ENCODE measurements around the gene ZNF219. TPM values are rescaled to one million over a fixed set of nuclear protein-coding genes. Genes with fewer than 3 reads are reported as not detected.
A peak's percentile ranks its signal among the peaks of the same experiment; 100 is the strongest.
"Not testable (repeated sequence)": the region's sequence is repeated elsewhere in the genome, so short reads cannot be mapped to it uniquely, and the experiment has no call there.

ZNF219 gene
- total RNA-seq, 1 donor from 2014 or later = 143 TPM

DNA sequence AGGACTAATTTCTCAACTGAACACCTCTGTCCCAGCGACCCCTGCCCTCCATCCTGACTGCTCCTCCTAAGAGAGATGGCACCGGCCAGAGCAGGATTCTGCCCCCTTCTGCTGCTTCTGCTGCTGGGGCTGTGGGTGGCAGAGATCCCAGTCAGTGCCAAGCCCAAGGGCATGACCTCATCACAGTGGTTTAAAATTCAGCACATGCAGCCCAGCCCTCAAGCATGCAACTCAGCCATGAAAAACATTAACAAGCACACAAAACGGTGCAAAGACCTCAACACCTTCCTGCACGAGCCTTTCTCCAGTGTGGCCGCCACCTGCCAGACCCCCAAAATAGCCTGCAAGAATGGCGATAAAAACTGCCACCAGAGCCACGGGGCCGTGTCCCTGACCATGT lies 55.5 kb downstream of the ZNF219 start:
- DNase-seq (ENCODE audit: low read depth, low spot score) = no peak
- Mint-ChIP-seq H3K9me3 (no peaks in the 10 kb centered on the region), H3K36me3 (ENCODE audit: low read depth) (no peaks in the 10 kb centered on the region), H3K27me3 (ENCODE audit: low read depth) (peaks cover 32% of the 10 kb centered on the region), H3K27ac (ENCODE audit: unreplicated experiment) (no peak overlapping the region), H3K4me3 (no peak overlapping the region), H3K4me1 (peaks cover 7% of the 10 kb centered on the region)
- TF ChIP-seq, protein P1, sequence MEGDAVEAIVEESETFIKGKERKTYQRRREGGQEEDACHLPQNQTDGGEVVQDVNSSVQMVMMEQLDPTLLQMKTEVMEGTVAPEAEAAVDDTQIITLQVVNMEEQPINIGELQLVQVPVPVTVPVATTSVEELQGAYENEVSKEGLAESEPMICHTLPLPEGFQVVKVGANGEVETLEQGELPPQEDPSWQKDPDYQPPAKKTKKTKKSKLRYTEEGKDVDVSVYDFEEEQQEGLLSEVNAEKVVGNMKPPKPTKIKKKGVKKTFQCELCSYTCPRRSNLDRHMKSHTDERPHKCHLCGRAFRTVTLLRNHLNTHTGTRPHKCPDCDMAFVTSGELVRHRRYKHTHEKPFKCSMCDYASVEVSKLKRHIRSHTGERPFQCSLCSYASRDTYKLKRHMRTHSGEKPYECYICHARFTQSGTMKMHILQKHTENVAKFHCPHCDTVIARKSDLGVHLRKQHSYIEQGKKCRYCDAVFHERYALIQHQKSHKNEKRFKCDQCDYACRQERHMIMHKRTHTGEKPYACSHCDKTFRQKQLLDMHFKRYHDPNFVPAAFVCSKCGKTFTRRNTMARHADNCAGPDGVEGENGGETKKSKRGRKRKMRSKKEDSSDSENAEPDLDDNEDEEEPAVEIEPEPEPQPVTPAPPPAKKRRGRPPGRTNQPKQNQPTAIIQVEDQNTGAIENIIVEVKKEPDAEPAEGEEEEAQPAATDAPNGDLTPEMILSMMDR (conservative IDR thresholded peaks at IDR 0.05) = no peak

DNA sequence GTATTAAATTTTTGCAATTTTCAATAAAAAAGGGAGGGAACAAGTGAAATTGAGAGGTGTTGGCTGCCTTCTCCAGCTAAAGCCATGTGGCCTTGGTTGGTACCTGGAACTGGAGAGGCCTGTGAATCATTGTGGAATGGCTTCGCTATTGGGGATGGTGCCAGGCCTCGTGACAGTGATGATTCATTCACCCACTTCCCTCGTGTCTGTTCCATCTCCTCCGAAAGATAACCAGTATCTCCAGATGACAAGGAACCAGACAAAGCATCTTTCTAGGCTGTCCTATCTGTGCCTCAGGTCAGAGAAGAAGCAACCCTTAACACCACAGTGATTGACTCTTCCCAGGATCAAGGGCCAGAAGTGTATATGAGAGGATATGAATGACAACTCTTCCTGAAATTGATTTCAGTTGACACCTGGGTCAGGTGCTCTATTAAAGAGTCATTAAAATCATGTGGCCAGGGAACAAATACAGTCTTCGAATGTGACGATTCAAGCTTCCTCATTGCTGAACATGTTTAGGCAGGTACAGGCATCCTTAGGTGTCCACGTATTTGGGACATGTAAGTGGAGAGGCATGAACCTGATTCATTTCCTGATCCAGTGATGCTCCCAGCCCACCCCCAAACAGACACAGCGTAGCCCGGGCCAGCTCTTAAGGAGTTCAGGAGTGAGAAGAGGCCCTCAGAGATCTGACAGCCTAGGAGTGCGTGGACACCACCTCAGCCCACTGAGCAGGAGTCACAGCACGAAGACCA lies 56.6 kb downstream of the ZNF219 start, which contains the start of gene RNASE7:
Gene RNASE7 (plus strand): TSS at position 687 of the 758 bp plus-strand sequence. CDS start 631 bp downstream, outside the sequence.
- H3K36me3 Mint-ChIP-seq (ENCODE audit: low read depth) = no peaks in the 10 kb centered on the region
- no peak within 1 kb of the TSS for H3K4me3 Mint-ChIP-seq
- H3K4me1 Mint-ChIP-seq = peaks cover 7% of the 10 kb centered on the region
- DNase-seq (ENCODE audit: low read depth, low spot score) = no peak
- no peaks in the 10 kb centered on the region for H3K9me3 Mint-ChIP-seq
- H3K27me3 Mint-ChIP-seq (ENCODE audit: low read depth) = peaks cover 32% of the 10 kb centered on the region
- H3K27ac Mint-ChIP-seq (ENCODE audit: unreplicated experiment) = peak within 1 kb of the TSS; percentile 83
- TF ChIP-seq, protein P1 (conservative IDR thresholded peaks at IDR 0.05) = no peak

GRCh38 chr14:21040941-21041340 lies 57.5 kb downstream of the ZNF219 start:
- DNase-seq (ENCODE audit: low read depth, low spot score); H3K9me3 Mint-ChIP-seq; H3K4me1 Mint-ChIP-seq; H3K36me3 Mint-ChIP-seq (ENCODE audit: low read depth); H3K27ac Mint-ChIP-seq (ENCODE audit: unreplicated experiment); H3K4me3 Mint-ChIP-seq: not testable (repeated sequence)
- peaks cover 32% of the 10 kb centered on the region for H3K27me3 Mint-ChIP-seq (ENCODE audit: low read depth)

GRCh38 chr14:21040370-21040925 lies 58.0 kb downstream of the ZNF219 start:
- H3K27me3 Mint-ChIP-seq (ENCODE audit: low read depth) = peaks cover 29% of the 10 kb centered on the region
- peaks cover 7% of the 10 kb centered on the region for H3K4me1 Mint-ChIP-seq
- no peaks in the 10 kb centered on the region for H3K36me3 Mint-ChIP-seq (ENCODE audit: low read depth)
- no peak for DNase-seq (ENCODE audit: low read depth, low spot score)
- H3K4me3 Mint-ChIP-seq = no peak overlapping the region
- no peaks in the 10 kb centered on the region for H3K9me3 Mint-ChIP-seq
- TF ChIP-seq, protein P1 (conservative IDR thresholded peaks at IDR 0.05) = no peak
- no peak overlapping the region for H3K27ac Mint-ChIP-seq (ENCODE audit: unreplicated experiment)

Other genes with a start within 250 kb of the ZNF219 start
- not detected in 2 replicates for gene RNASE3, start 207.3 kb downstream of the ZNF219 start, total RNA-seq
- gene RNASE2, start 143.2 kb downstream of the ZNF219 start, total RNA-seq = not detected in 2 replicates
- gene METTL17, start 108.7 kb downstream of the ZNF219 start, total RNA-seq = 86.5 and 88.8 TPM in 2 replicates
- 0.36 and 0.37 TPM in 2 replicates for gene SLC39A2, start 99.4 kb downstream of the ZNF219 start, total RNA-seq
- gene NDRG2, start 73.6 kb downstream of the ZNF219 start, total RNA-seq = 13.7 and 17.4 TPM in 2 replicates
- not detected in 2 replicates for gene TPPP2, start 68.4 kb downstream of the ZNF219 start, total RNA-seq
- not detected in 2 replicates for gene RNASE13, start 63.8 kb downstream of the ZNF219 start, total RNA-seq
- not detected in 2 replicates for gene RNASE7, start 56.3 kb downstream of the ZNF219 start, total RNA-seq
- not detected in 2 replicates for gene RNASE8, start 40.8 kb downstream of the ZNF219 start, total RNA-seq
- gene ARHGEF40, start 28.4 kb downstream of the ZNF219 start, total RNA-seq = 72.7 and 73.8 TPM in 2 replicates
- 1.6 TPM in 2 replicates for gene TMEM253, start 2.4 kb upstream of the ZNF219 start, total RNA-seq
- gene OR5AU1, start 57.4 kb upstream of the ZNF219 start, total RNA-seq = not detected in 2 replicates
- gene HNRNPC, start 170.8 kb upstream of the ZNF219 start, total RNA-seq = 993 and 1,012 TPM in 2 replicates
- not detected in 2 replicates for gene RPGRIP1, start 181.4 kb upstream of the ZNF219 start, total RNA-seq